BJ (cell line): ENCODE data around the gene LHFPL6. TPM values are rescaled to one million over a fixed set of nuclear protein-coding genes. Genes with fewer than 3 reads are reported as not detected.

ENCODE experiments used
- CTCF ChIA-PET: fragments of 350-600 bp; formaldehyde crosslinking; extraction: SDS; loops from one replicate; lab custom pipeline; 2021; ENCODE audit warnings: antibody characterized with exemption, inconsistent platforms; lab: Yijun Ruan, JAX
- POLR2A ChIA-PET: fragments of 300-600 bp; sonication (Branson Sonifier 250); formaldehyde crosslinking; extraction: SDS; loops from one replicate; lab custom pipeline; 2021; ENCODE audit warnings: antibody characterized with exemption; lab: Charles Lee
- DNase-seq: peaks from one replicate; pipeline ENCODE4 v3.0.0-alpha.2; 2011; ENCODE audit warnings: low read depth
- H3K27me3 ChIP-seq: 2 replicates; pipeline ENCODE4 v1.6.0; 2011; ENCODE audit warnings: low read length; ENCODE audit not compliant: control insufficient read depth, insufficient read depth
- H3K36me3 ChIP-seq: 2 replicates; pipeline ENCODE4 v1.5.1; 2011; ENCODE audit warnings: low read length; ENCODE audit not compliant: control insufficient read depth, insufficient read depth
- H3K4me3 ChIP-seq: 2 replicates; pipeline ENCODE4 v1.5.1; 2011; ENCODE audit warnings: low read depth, mild to moderate bottlenecking, control low read depth, low read length
- CTCF ChIP-seq: IDR thresholded peaks from 2 replicates; pipeline ENCODE4 v1.5.1; 2011; ENCODE audit warnings: low read depth, mild to moderate bottlenecking, control low read depth, inconsistent platforms, low read length, moderate library complexity; ENCODE audit not compliant: insufficient read depth
- polyA plus RNA-seq: library from polyadenylated mRNA; depleted of rRNA; stranded (reverse); fragments of >200 nt; gene quantifications from 2 replicates; pipeline ENCODE4 v1.2.3, GENCODE V29; 2011

The LHFPL6 gene
- polyA plus RNA-seq, 1 experiment = 69.0 TPM

GRCh38 chr13:39612023-39612637 lies 9.1 kb upstream of the LHFPL6 start:
- DNase-seq = no peak
- CTCF ChIA-PET = interaction anchor here (0.6 to 7.0 kb wide), 59 partner anchors 10 to 564 kb away, joined by 3 to 73 read pairs (median 4); partner anchors contain the start of gene LHFPL6
- POLR2A ChIA-PET = no interaction called here

GRCh38 chr13:39607876-39608275 lies 4.9 kb upstream of the LHFPL6 start:
- no peak overlapping the region for H3K4me3 ChIP-seq
- no peaks in the 10 kb centered on the region for H3K36me3 ChIP-seq
- DNase-seq = no peak
- H3K27me3 ChIP-seq = peaks cover 6% of the 10 kb centered on the region
- POLR2A ChIA-PET = no interaction called here
- TF ChIP-seq CTCF = no peak
- CTCF ChIA-PET = interaction anchor here (1.4 to 7.0 kb wide), 2 partner anchors 193 to 464 kb away, joined by 5 to 73 read pairs; no protein-coding TSS in a partner anchor

More at GRCh38 chr13:39612023-39612637, 9.1 kb upstream of the LHFPL6 start:
- peak; percentile 76 for TF ChIP-seq CTCF
- no peak overlapping the region for H3K4me3 ChIP-seq
- peaks cover 6% of the 10 kb centered on the region for H3K27me3 ChIP-seq
- no peaks in the 10 kb centered on the region for H3K36me3 ChIP-seq

- no peak overlapping the region for H3K4me3 ChIP-seq
- peaks cover 2% of the 10 kb centered on the region for H3K27me3 ChIP-seq
- H3K36me3 ChIP-seq = no peaks in the 10 kb centered on the region
- DNase-seq = no peak
- no peak for TF ChIP-seq CTCF
- CTCF ChIA-PET = interaction anchor here (1.6 to 3.6 kb wide), 4 partner anchors 10 to 461 kb away, joined by 4 to 13 read pairs (median 6); no protein-coding TSS in a partner anchor
- POLR2A ChIA-PET = no interaction called here
Observed at GRCh38 chr13:39605677-39606320, 2.8 kb upstream of the LHFPL6 start.

- CTCF ChIA-PET = interaction anchor here (0.7 to 4.9 kb wide), 6 partner anchors 7 to 457 kb away, joined by 3 to 35 read pairs (median 5); no protein-coding TSS in a partner anchor
- Histone ChIP-seq H3K4me3 (no peak overlapping the region), H3K27me3 (peaks cover 1% of the 10 kb centered on the region; the same call in 1 of the 2 replicates), H3K36me3 (no peaks in the 10 kb centered on the region)
- POLR2A ChIA-PET = no interaction called here
- DNase-seq = no peak
- TF ChIP-seq CTCF = no peak
Observed at GRCh38 chr13:39604756-39605155, 1.8 kb upstream of the LHFPL6 start.

- CTCF ChIA-PET = interaction anchor here (0.9 to 4.9 kb wide), 10 partner anchors 8 to 459 kb away, joined by 3 to 35 read pairs (median 3); no protein-coding TSS in a partner anchor
- DNase-seq = no peak
- Histone ChIP-seq H3K36me3 (no peaks in the 10 kb centered on the region), H3K27me3 (peaks cover 1% of the 10 kb centered on the region; the same call in 1 of the 2 replicates), H3K4me3 (peak overlapping the region; percentile 90)
- POLR2A ChIA-PET = no interaction called here
- TF ChIP-seq CTCF = no peak
Observed at GRCh38 chr13:39603424-39603947, 493 bp upstream of the LHFPL6 start.
